Activated T-cell treated with anti-CD3 and anti-CD28 coated beads, Interleukin-2, amount 50 U/mL, for 4 hours (primary cell): ENCODE measurements around the gene TTF2. TPM values are rescaled to one million over a fixed set of nuclear protein-coding genes. Genes with fewer than 3 reads are reported as not detected.
A peak's percentile ranks its signal among the peaks of the same experiment; 100 is the strongest.

ENCODE experiments used
- ATAC-seq, 2 donors: fragments of 200-7000 bp; cut with Tn5 transposase; one replicate each; pipeline ENCODE4 v1.10.0; 2021
- DNase-seq: peaks from one replicate; pipeline ENCODE4 v3.0.0-alpha.2; 2020
- H3K27me3 Mint-ChIP-seq: one replicate; pipeline ENCODE4 v1.8.0; 2021; ENCODE audit warnings: low read depth, mixed read lengths
- H3K36me3 Mint-ChIP-seq: one replicate; pipeline ENCODE4 v1.8.0; 2022; ENCODE audit warnings: mixed read lengths; ENCODE audit not compliant: insufficient read depth
- H3K4me1 Mint-ChIP-seq: one replicate; pipeline ENCODE4 v1.8.0; 2021; ENCODE audit warnings: low read depth, mixed read lengths
- H3K4me3 Mint-ChIP-seq: one replicate; pipeline ENCODE4 v1.8.0; 2021; ENCODE audit warnings: mild to moderate bottlenecking, moderate library complexity, mixed read lengths
- H3K9me3 Mint-ChIP-seq: one replicate; pipeline ENCODE4 v1.8.0; 2021; ENCODE audit warnings: mixed read lengths
- total RNA-seq, 3 donors: library from RNA; stranded (reverse); gene quantifications; one replicate each; pipeline ENCODE4 v1.2.1, GENCODE V29; 2021

TTF2 gene
- total RNA-seq, 3 donors from 2014 or later, result 59.8 to 62.4 (median 60.7) TPM

GRCh38 chr1:117059334-117059677 lies 820 bp upstream of the TTF2 start:
- peaks cover 45% of the 10 kb centered on the region for H3K4me1 Mint-ChIP-seq

GRCh38 chr1:117060441-117061317 lies 553 bp downstream of the TTF2 start:
- no peaks in the 10 kb centered on the region for H3K9me3 Mint-ChIP-seq
- DNase-seq, result no peak
- H3K4me1 Mint-ChIP-seq, result peaks cover 41% of the 10 kb centered on the region
- peak; percentile 2 to 3 for ATAC-seq
- H3K27me3 Mint-ChIP-seq, result no peaks in the 10 kb centered on the region
- H3K36me3 Mint-ChIP-seq, result peaks cover 23% of the 10 kb centered on the region
- H3K4me3 Mint-ChIP-seq, result no peak overlapping the region

More at GRCh38 chr1:117059334-117059677, 820 bp upstream of the TTF2 start:
- DNase-seq, result peak; percentile 50
- ATAC-seq, result peak; percentile 9 to 21
- Mint-ChIP-seq H3K9me3 (no peaks in the 10 kb centered on the region), H3K36me3 (peaks cover 15% of the 10 kb centered on the region), H3K27me3 (no peaks in the 10 kb centered on the region), H3K4me3 (no peak overlapping the region)

GRCh38 chr1:117061986-117062415 lies 1.9 kb downstream of the TTF2 start:
- Mint-ChIP-seq H3K9me3 (no peaks in the 10 kb centered on the region), H3K4me3 (no peak overlapping the region), H3K4me1 (peaks cover 41% of the 10 kb centered on the region), H3K27me3 (no peaks in the 10 kb centered on the region), H3K36me3 (peaks cover 29% of the 10 kb centered on the region)
- ATAC-seq (peak; percentile 35 to 36), DNase-seq (peak; percentile 9)

- no peak overlapping the region for H3K4me3 Mint-ChIP-seq
- ATAC-seq, result no peak
- H3K4me1 Mint-ChIP-seq, result peaks cover 41% of the 10 kb centered on the region
- no peaks in the 10 kb centered on the region for H3K9me3 Mint-ChIP-seq
- no peaks in the 10 kb centered on the region for H3K27me3 Mint-ChIP-seq
- peaks cover 43% of the 10 kb centered on the region for H3K36me3 Mint-ChIP-seq
- DNase-seq, result no peak
Measured at GRCh38 chr1:117066367-117066766, 6.2 kb downstream of the TTF2 start.

GRCh38 chr1:117067533-117068370 lies 7.6 kb downstream of the TTF2 start:
- peak; percentile 32 for DNase-seq
- Mint-ChIP-seq H3K4me1 (peaks cover 28% of the 10 kb centered on the region), H3K9me3 (no peaks in the 10 kb centered on the region), H3K36me3 (peaks cover 44% of the 10 kb centered on the region), H3K4me3 (no peak overlapping the region), H3K27me3 (no peaks in the 10 kb centered on the region)
- ATAC-seq, result peak; percentile 72 to 79

GRCh38 chr1:117068580-117068979 lies 8.5 kb downstream of the TTF2 start:
- no peaks in the 10 kb centered on the region for H3K27me3 Mint-ChIP-seq
- peaks cover 26% of the 10 kb centered on the region for H3K4me1 Mint-ChIP-seq
- ATAC-seq, result no peak
- H3K36me3 Mint-ChIP-seq, result peaks cover 39% of the 10 kb centered on the region
- H3K4me3 Mint-ChIP-seq, result no peak overlapping the region
- no peak for DNase-seq
- H3K9me3 Mint-ChIP-seq, result no peaks in the 10 kb centered on the region

- no peaks in the 10 kb centered on the region for H3K9me3 Mint-ChIP-seq
Measured at GRCh38 chr1:117069220-117069844, 9.2 kb downstream of the TTF2 start.

GRCh38 chr1:117070124-117070523 lies 10.0 kb downstream of the TTF2 start:
- no peak for DNase-seq
- ATAC-seq, result peak; percentile 57 to 61
- Mint-ChIP-seq H3K4me1 (peaks cover 24% of the 10 kb centered on the region), H3K4me3 (no peak overlapping the region), H3K9me3 (no peaks in the 10 kb centered on the region), H3K36me3 (peaks cover 40% of the 10 kb centered on the region), H3K27me3 (no peaks in the 10 kb centered on the region)

More at GRCh38 chr1:117069220-117069844, 9.2 kb downstream of the TTF2 start:
- no peak overlapping the region for H3K4me3 Mint-ChIP-seq
- peaks cover 37% of the 10 kb centered on the region for H3K36me3 Mint-ChIP-seq
- DNase-seq, result no peak
- no peaks in the 10 kb centered on the region for H3K27me3 Mint-ChIP-seq
- H3K4me1 Mint-ChIP-seq, result peaks cover 21% of the 10 kb centered on the region
- no peak for ATAC-seq

- Mint-ChIP-seq H3K9me3 (no peaks in the 10 kb centered on the region), H3K4me1 (peaks cover 21% of the 10 kb centered on the region), H3K27me3 (no peaks in the 10 kb centered on the region), H3K36me3 (peaks cover 65% of the 10 kb centered on the region), H3K4me3 (peak overlapping the region; percentile 33)
- peak in 1 of 2 donors; percentile 8 for ATAC-seq
- DNase-seq, result no peak
Measured at GRCh38 chr1:117076648-117077047, 16.5 kb downstream of the TTF2 start.

- peak; percentile 20 for DNase-seq
- peaks cover 22% of the 10 kb centered on the region for H3K4me1 Mint-ChIP-seq
- no peaks in the 10 kb centered on the region for H3K9me3 Mint-ChIP-seq
- peak; percentile 99 to 100 for ATAC-seq
- H3K36me3 Mint-ChIP-seq, result peaks cover 63% of the 10 kb centered on the region
- H3K4me3 Mint-ChIP-seq, result peak overlapping the region; percentile 46
- no peaks in the 10 kb centered on the region for H3K27me3 Mint-ChIP-seq
Measured at GRCh38 chr1:117077267-117077666, 17.1 kb downstream of the TTF2 start.

GRCh38 chr1:117079737-117080136 lies 19.6 kb downstream of the TTF2 start:
- H3K4me3 Mint-ChIP-seq, result no peak overlapping the region
- no peaks in the 10 kb centered on the region for H3K27me3 Mint-ChIP-seq
- no peak for DNase-seq
- no peaks in the 10 kb centered on the region for H3K9me3 Mint-ChIP-seq
- peaks cover 38% of the 10 kb centered on the region for H3K4me1 Mint-ChIP-seq
- no peak for ATAC-seq
- H3K36me3 Mint-ChIP-seq, result peaks cover 64% of the 10 kb centered on the region

- DNase-seq (no peak), ATAC-seq (no peak)
- Mint-ChIP-seq H3K9me3 (no peaks in the 10 kb centered on the region), H3K4me3 (no peak overlapping the region), H3K4me1 (peaks cover 17% of the 10 kb centered on the region), H3K36me3 (peaks cover 41% of the 10 kb centered on the region), H3K27me3 (no peaks in the 10 kb centered on the region)
Measured at GRCh38 chr1:117084231-117084630, 24.1 kb downstream of the TTF2 start.

- Mint-ChIP-seq H3K36me3 (peaks cover 45% of the 10 kb centered on the region), H3K4me1 (peaks cover 14% of the 10 kb centered on the region), H3K27me3 (no peaks in the 10 kb centered on the region), H3K9me3 (no peaks in the 10 kb centered on the region), H3K4me3 (no peak overlapping the region)
- ATAC-seq (no peak), DNase-seq (no peak)
Measured at GRCh38 chr1:117087686-117088085, 27.6 kb downstream of the TTF2 start.

GRCh38 chr1:117089996-117090395 lies 29.9 kb downstream of the TTF2 start:
- H3K36me3 Mint-ChIP-seq, result peaks cover 57% of the 10 kb centered on the region
- H3K4me1 Mint-ChIP-seq, result peaks cover 13% of the 10 kb centered on the region
- H3K27me3 Mint-ChIP-seq, result no peaks in the 10 kb centered on the region
- H3K9me3 Mint-ChIP-seq, result no peaks in the 10 kb centered on the region
- no peak for ATAC-seq
- no peak for DNase-seq
- H3K4me3 Mint-ChIP-seq, result no peak overlapping the region
